ENCODE results near the gene SRPK2.

SRPK2 gene

DNA sequence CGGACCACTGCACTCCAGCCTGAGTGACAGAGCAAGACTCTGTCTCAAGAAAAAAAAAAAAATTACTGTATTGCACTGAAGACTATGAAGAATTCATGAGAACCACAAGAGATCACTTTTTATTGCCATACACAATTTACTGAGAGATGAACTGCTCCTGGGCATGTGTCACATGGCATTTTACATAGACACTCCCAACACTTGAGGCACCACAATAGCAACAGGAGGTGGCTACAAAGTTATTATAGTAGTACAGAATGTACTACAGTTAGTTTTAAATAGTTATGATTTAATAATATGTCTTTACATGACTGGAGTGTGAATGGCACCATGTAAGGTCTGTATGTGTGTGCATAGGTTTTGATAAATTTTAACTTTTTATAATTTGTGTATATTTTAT lies 304.1 kb downstream of the SRPK2 start:
- H3K27ac ChIP-seq: no peak overlapping the region
- no peak overlapping the region for H3K4me3 ChIP-seq

DNA sequence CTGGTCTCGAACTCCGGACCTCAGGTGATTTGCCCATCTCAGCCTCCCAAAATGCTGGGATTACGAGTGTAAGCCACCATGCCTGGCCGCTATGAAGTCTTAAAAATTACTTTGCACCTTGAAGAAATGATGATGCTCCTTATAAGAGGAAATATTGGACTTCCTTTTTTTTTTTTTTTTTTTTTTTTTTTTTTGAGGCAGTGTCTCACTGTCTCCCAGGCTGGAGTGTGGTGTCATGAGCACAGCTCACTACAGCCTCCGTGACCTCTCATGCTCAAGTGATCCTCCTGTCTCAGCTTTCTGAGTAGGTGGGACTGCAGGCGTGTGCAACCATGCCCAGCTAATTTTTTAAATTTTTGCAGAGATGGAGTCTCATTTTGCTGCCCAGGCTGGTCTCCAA lies 309.4 kb downstream of the SRPK2 start:
- no peak overlapping the region for H3K27ac ChIP-seq

GRCh38 chr7:105073143-105073542 lies 315.6 kb downstream of the SRPK2 start:
- no peak overlapping the region for H3K4me3 ChIP-seq
- H3K27ac ChIP-seq: no peak overlapping the region

More for the DNA sequence above, 309.4 kb downstream of the SRPK2 start:
- H3K4me3 ChIP-seq: no peak overlapping the region

- no peak overlapping the region for H3K27ac ChIP-seq
- no peak overlapping the region for H3K4me3 ChIP-seq
These were observed 319.8 kb downstream of the SRPK2 start for GRCh38 chr7:105068886-105069285.

- no peak overlapping the region for H3K4me3 ChIP-seq
- H3K27ac ChIP-seq: no peak overlapping the region
These were observed 321.0 kb downstream of the SRPK2 start for GRCh38 chr7:105067691-105068090.

Data from skin epidermis (tissue), 12 donors.